Prostate gland (tissue), 2 donors: Measurements from ENCODE around the gene HEG1.
A peak's percentile ranks its signal among the peaks of the same experiment; 100 is the strongest.

Source experiments
- POLR2A ChIP-seq: fragments of 450-650 bp; IDR thresholded peaks from one replicate; pipeline ENCODE4 v1.6.1; 2016; ENCODE audit warnings: antibody characterized with exemption, mild to moderate bottlenecking
- POLR2AphosphoS5 ChIP-seq: sonication (generic); formaldehyde crosslinking; IDR thresholded peaks from one replicate; pipeline ENCODE4 v1.6.1; 2017; ENCODE audit warnings: antibody characterized with exemption
- TF ChIP-seq, protein P1 (sequence below), 4 experiments: fragments of 200-600 bp in 2 of 4; fragments of 450-650 bp in 2 of 4; sonication (generic) in 2 of 4; IDR thresholded peaks; 1 replicate in 3 of 4; 2 replicates in 1 of 4; pipeline ENCODE4 v1.5.1; 2016 to 2019; ENCODE audit warnings: antibody characterized with exemption in 4 of 4, mild to moderate bottlenecking in 2 of 4, moderate library complexity in 2 of 4

DNA sequence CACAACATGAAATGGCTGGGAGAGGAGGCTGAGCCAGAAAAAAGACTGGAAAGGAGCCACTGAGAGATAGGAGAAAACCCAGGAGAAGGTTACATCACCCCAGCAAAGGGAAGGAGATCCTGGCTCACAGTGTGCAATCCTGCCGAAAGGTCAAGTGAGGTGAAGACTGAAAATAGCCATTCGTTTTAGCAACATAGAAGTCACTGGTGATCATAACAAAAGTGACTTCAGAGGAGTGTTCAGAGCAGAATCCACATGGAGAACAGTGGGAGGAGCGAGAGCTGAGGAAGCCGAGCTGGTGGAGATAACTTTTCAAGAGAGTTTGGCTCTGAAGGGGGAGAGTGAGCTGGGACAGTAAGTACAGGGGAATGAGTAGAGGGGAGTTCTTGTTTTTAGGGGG is 5.4 kb upstream of the HEG1 start:
- TF ChIP-seq, protein P1, sequence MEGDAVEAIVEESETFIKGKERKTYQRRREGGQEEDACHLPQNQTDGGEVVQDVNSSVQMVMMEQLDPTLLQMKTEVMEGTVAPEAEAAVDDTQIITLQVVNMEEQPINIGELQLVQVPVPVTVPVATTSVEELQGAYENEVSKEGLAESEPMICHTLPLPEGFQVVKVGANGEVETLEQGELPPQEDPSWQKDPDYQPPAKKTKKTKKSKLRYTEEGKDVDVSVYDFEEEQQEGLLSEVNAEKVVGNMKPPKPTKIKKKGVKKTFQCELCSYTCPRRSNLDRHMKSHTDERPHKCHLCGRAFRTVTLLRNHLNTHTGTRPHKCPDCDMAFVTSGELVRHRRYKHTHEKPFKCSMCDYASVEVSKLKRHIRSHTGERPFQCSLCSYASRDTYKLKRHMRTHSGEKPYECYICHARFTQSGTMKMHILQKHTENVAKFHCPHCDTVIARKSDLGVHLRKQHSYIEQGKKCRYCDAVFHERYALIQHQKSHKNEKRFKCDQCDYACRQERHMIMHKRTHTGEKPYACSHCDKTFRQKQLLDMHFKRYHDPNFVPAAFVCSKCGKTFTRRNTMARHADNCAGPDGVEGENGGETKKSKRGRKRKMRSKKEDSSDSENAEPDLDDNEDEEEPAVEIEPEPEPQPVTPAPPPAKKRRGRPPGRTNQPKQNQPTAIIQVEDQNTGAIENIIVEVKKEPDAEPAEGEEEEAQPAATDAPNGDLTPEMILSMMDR (IDR thresholded peaks at IDR 0.05) = no peak
- TF ChIP-seq POLR2AphosphoS5 (peak; percentile 49), POLR2A (no peak)
